Endodermal cell (in vitro differentiated cells): ENCODE measurements around the gene NXT1. TPM values are rescaled to one million over a fixed set of nuclear protein-coding genes. Genes with fewer than 3 reads are reported as not detected.

Experiments used
- DNase-seq: peaks from one replicate; pipeline ENCODE4 v3.0.0-alpha.2; 2017
- H3K27ac ChIP-seq: 2 replicates; pipeline ENCODE4 v1.5.1; 2013; ENCODE audit warnings: mild to moderate bottlenecking, low read depth, low read length, moderate library complexity
- H3K27me3 ChIP-seq: 2 replicates; pipeline ENCODE4 v1.6.1; 2013; ENCODE audit warnings: mild to moderate bottlenecking, low read length, moderate library complexity; ENCODE audit not compliant: insufficient read depth, control insufficient read depth, poor library complexity, severe bottlenecking
- H3K36me3 ChIP-seq: 2 replicates; pipeline ENCODE4 v1.7.0; 2013; ENCODE audit warnings: mild to moderate bottlenecking, low read length, moderate library complexity; ENCODE audit not compliant: control insufficient read depth, insufficient read depth
- H3K4me1 ChIP-seq: one replicate; pipeline ENCODE4 v1.7.0; 2013; ENCODE audit warnings: low read length; ENCODE audit not compliant: control insufficient read depth, insufficient read depth
- H3K4me3 ChIP-seq: 2 replicates; pipeline ENCODE4 v1.5.1; 2013; ENCODE audit warnings: mild to moderate bottlenecking, low read length, moderate library complexity
- H3K9ac ChIP-seq: 2 replicates; pipeline ENCODE4 v1.6.1; 2013; ENCODE audit warnings: mild to moderate bottlenecking, low read length, moderate library complexity; ENCODE audit not compliant: poor library complexity, severe bottlenecking; ENCODE audit errors: extremely low read depth
- H3K9me3 ChIP-seq: 2 replicates; pipeline ENCODE4 v1.6.1; 2013; ENCODE audit warnings: mild to moderate bottlenecking, low read length, moderate library complexity; ENCODE audit not compliant: control insufficient read depth
- H3K27ac Mint-ChIP-seq: 2 replicates; pipeline ENCODE4 v1.8.0; 2020; ENCODE audit warnings: mixed read lengths
- H3K27me3 Mint-ChIP-seq: 2 replicates; pipeline ENCODE4 v1.8.0; 2021; ENCODE audit warnings: mild to moderate bottlenecking, mixed read lengths; ENCODE audit not compliant: insufficient read depth
- H3K36me3 Mint-ChIP-seq: 2 replicates; pipeline ENCODE4 v1.8.0; 2020; ENCODE audit warnings: low read depth, mixed read lengths
- H3K4me1 Mint-ChIP-seq: 2 replicates; pipeline ENCODE4 v1.8.0; 2020; ENCODE audit warnings: mixed read lengths
- H3K4me3 Mint-ChIP-seq: 2 replicates; pipeline ENCODE4 v1.8.0; 2020; ENCODE audit warnings: mild to moderate bottlenecking, moderate library complexity, mixed read lengths
- H3K9me3 Mint-ChIP-seq: 2 replicates; pipeline ENCODE4 v1.8.0; 2020; ENCODE audit warnings: mild to moderate bottlenecking, mixed read lengths
- CTCF ChIP-seq: fragments of 200-600 bp; sonication (generic); conservative IDR thresholded peaks from 2 replicates; pipeline ENCODE4 v1.5.0; 2021; ENCODE audit warnings: antibody characterized with exemption, mild to moderate bottlenecking
- WGBS, 2 experiments: methylation state at CpG; one replicate each; pipeline versions ENCODE4 v1.1.5 to v1.1.7; 2013; ENCODE audit warnings: missing lambda C conversion rate in 2 of 2, mixed read lengths in 1 of 2; ENCODE audit not compliant: insufficient coverage in 1 of 2, insufficient read length in 1 of 2; 5-methylcytosine and 5-hydroxymethylcytosine counted together
- long read RNA-seq, 4 experiments: library from polyadenylated mRNA in 2 of 4; library from RNA in 1 of 4; library from capped mRNA in 1 of 4; stranded (forward) in 3 of 4; unstranded in 1 of 4; transcript quantifications; one replicate each; pipeline ENCODE4 v2.0.0, GENCODE V29; 2020 to 2021; ENCODE audit warnings: inconsistent platforms in 1 of 4
- polyA plus RNA-seq, 2 experiments: library from polyadenylated mRNA; stranded (reverse); fragments of 50-300 nt; gene quantifications; one replicate each; pipeline ENCODE4 v1.2.3, GENCODE V29; 2013
- total RNA-seq, 2 donors: library from RNA; stranded (reverse); fragmentation: NEBNext Ultra II Directional in 1 of 2; extraction: Animal tissue kit (Norgen Biotek cat#: 25700) in 1 of 2; gene quantifications; 2 replicates in 1 of 2; 3 replicates in 1 of 2; pipeline ENCODE4 v1.2.1, GENCODE V29; 2021

NXT1 gene
- 10 to 100 TPM; 16.8 to 19.5 TPM for total RNA-seq
- 29.7 TPM for polyA plus RNA-seq (2013, experiment 1 of 2)
- 29.4 TPM for polyA plus RNA-seq (2013, experiment 2 of 2)
- long read RNA-seq, experiment 1, transcript NXT1-201 (2 exons, 1,123 nt), result major isoform, 22 of 22 reads
- long read RNA-seq, experiment 1, partial matches to known transcripts, result 0 of 22 reads
- long read RNA-seq, experiment 1, other reads (novel, unspliced or antisense), result 0 of 22 reads
- long read RNA-seq, experiment 2, transcript NXT1-201 (2 exons, 1,123 nt), result major isoform, 22 of 22 reads
- long read RNA-seq, experiment 2, partial matches to known transcripts, result 0 of 22 reads
- long read RNA-seq, experiment 2, other reads (novel, unspliced or antisense), result 0 of 22 reads
- long read RNA-seq, experiment 3, transcript NXT1-201 (2 exons, 1,123 nt), result major isoform, 47 of 48 reads
- long read RNA-seq, experiment 3, partial matches to known transcripts, result 0 of 48 reads
- long read RNA-seq, experiment 3, other reads (novel, unspliced or antisense), result 1 of 48 reads
- long read RNA-seq, experiment 4, transcript NXT1-201 (2 exons, 1,123 nt), result major isoform, 14 of 14 reads
- long read RNA-seq, experiment 4, partial matches to known transcripts, result 0 of 14 reads
- long read RNA-seq, experiment 4, other reads (novel, unspliced or antisense), result 0 of 14 reads

GRCh38 chr20:23350196-23350903 is at the start of gene NXT1:
TSS of gene NXT1 (plus strand) at chr20:23350791. CDS start at chr20:23354042, 3,251 bp downstream.
- Histone ChIP-seq H3K9ac (peak within 1 kb of the TSS; percentile 71), H3K9me3 (no peaks in the 10 kb centered on the region), H3K36me3 (peaks cover 18% of the 10 kb centered on the region), H3K4me1 (peaks cover 3% of the 10 kb centered on the region), H3K27me3 (no peaks in the 10 kb centered on the region), H3K4me3 (peak within 1 kb of the TSS; percentile 95), H3K27ac (peak within 1 kb of the TSS; percentile 97)
- peak within 1 kb of the TSS; percentile 98 for H3K27ac Mint-ChIP-seq
- peaks cover 18% of the 10 kb centered on the region for H3K4me1 Mint-ChIP-seq
- WGBS, 2 experiments, result 0 to 1% methylated on average over 23 to 65 of the region's 65 CpGs
- H3K27me3 Mint-ChIP-seq, result no peaks in the 10 kb centered on the region
- H3K4me3 Mint-ChIP-seq, result peak within 1 kb of the TSS; percentile 85
- peaks cover 12% of the 10 kb centered on the region for H3K36me3 Mint-ChIP-seq
- DNase-seq, result peak; percentile 98
- H3K9me3 Mint-ChIP-seq, result no peaks in the 10 kb centered on the region
- no peak for TF ChIP-seq CTCF

GRCh38 chr20:23301436-23302050 is 49.0 kb upstream of the NXT1 start:
- TF ChIP-seq CTCF, result no peak
- no peak overlapping the region for H3K4me3 Mint-ChIP-seq
- no peaks in the 10 kb centered on the region for H3K36me3 Mint-ChIP-seq
- peaks cover 7% of the 10 kb centered on the region for H3K4me1 ChIP-seq
- H3K9me3 Mint-ChIP-seq, result no peaks in the 10 kb centered on the region
- H3K4me3 ChIP-seq, result no peak overlapping the region
- H3K9ac ChIP-seq, result no peak overlapping the region
- H3K27me3 ChIP-seq, result no peaks in the 10 kb centered on the region
- no peak overlapping the region for H3K27ac Mint-ChIP-seq
- DNase-seq, result peak; percentile 34
- H3K4me1 Mint-ChIP-seq, result peaks cover 16% of the 10 kb centered on the region
- WGBS, 2 experiments, result 92% methylated on average over 11 to 12 of the region's 12 CpGs
- no peak overlapping the region for H3K27ac ChIP-seq
- no peaks in the 10 kb centered on the region for H3K36me3 ChIP-seq
- no peaks in the 10 kb centered on the region for H3K9me3 ChIP-seq
- peaks cover 13% of the 10 kb centered on the region for H3K27me3 Mint-ChIP-seq

- H3K9me3 ChIP-seq, result no peaks in the 10 kb centered on the region
- peaks cover 8% of the 10 kb centered on the region for H3K4me1 Mint-ChIP-seq
- H3K4me1 ChIP-seq, result peaks cover 1% of the 10 kb centered on the region
- no peak overlapping the region for H3K4me3 ChIP-seq
- no peaks in the 10 kb centered on the region for H3K36me3 Mint-ChIP-seq
- no peaks in the 10 kb centered on the region for H3K27me3 ChIP-seq
- no peaks in the 10 kb centered on the region for H3K9me3 Mint-ChIP-seq
- DNase-seq, result no peak
- no peak overlapping the region for H3K27ac Mint-ChIP-seq
- no peak overlapping the region for H3K27ac ChIP-seq
- WGBS, 2 experiments, result 83% methylated on average over 3 of the region's 6 CpGs; no CpG with 5 or more reads in 1 of the 2 experiments
- H3K4me3 Mint-ChIP-seq, result no peak overlapping the region
- H3K9ac ChIP-seq, result no peak overlapping the region
- TF ChIP-seq CTCF, result no peak
- peaks cover 13% of the 10 kb centered on the region for H3K27me3 Mint-ChIP-seq
- no peaks in the 10 kb centered on the region for H3K36me3 ChIP-seq
Measured at GRCh38 chr20:23302386-23302785, 48.2 kb upstream of the NXT1 start.
